ENCODE measurements around the gene PEDS1.
"Not testable (repeated sequence)": the region's sequence is repeated elsewhere in the genome, so short reads cannot be mapped to it uniquely, and the experiment has no call there.

The PEDS1 gene

GRCh38 chr20:50112512-50113419 is 40.8 kb downstream of the PEDS1 start, which contains the start of gene UBE2V1:
Gene UBE2V1 (minus strand): TSS chr20:50113150. CDS start chr20:50113128, 22 bp downstream.
- DNase-seq (ENCODE audit: low read depth), result peak; percentile 84

GRCh38 chr20:50111829-50112495 is 41.6 kb downstream of the PEDS1 start:
- no peak for DNase-seq (ENCODE audit: low read depth)

DNA sequence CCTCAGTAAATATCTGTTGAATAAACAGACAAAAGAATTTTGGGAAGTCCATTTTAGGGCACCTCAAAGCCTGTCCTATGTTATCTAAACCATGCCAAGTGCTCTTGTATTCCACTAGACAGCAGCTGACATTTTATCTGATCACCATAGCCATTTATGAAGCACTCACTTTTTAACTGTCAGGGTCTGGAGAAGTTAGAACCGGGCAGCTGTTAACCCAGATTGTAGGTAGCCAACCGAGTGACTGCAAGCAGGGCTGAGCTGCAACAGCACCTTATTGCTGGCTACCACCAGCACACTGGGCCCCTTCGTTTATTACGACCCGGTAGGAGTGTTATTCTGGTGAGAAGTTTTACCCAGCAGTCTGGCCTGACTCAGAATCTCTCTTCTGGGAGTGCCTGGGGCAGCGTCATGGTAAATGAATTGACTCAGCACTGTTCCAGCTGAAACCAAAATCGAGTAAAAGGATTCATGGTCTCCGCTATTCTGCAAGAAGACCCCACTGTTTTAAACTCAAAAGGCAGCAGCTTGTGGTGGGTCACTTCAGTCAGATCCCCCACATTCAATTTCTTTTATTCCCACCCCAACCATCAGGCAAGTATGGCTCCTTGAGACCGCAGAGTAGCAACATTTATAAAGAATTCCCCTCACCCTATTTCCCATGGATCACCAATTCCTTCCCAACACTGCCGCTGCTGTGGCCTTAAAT is 42.2 kb downstream of the PEDS1 start:
- DNase-seq (ENCODE audit: low read depth), result no peak

GRCh38 chr20:50110141-50111047 is 43.1 kb downstream of the PEDS1 start:
- DNase-seq (ENCODE audit: low read depth), result peak; percentile 12

- no peak for DNase-seq (ENCODE audit: low read depth)
These were observed 44.8 kb downstream of the PEDS1 start for GRCh38 chr20:50108556-50109235.

GRCh38 chr20:50107796-50108331 is 45.7 kb downstream of the PEDS1 start:
- DNase-seq (ENCODE audit: low read depth), result no peak

DNA sequence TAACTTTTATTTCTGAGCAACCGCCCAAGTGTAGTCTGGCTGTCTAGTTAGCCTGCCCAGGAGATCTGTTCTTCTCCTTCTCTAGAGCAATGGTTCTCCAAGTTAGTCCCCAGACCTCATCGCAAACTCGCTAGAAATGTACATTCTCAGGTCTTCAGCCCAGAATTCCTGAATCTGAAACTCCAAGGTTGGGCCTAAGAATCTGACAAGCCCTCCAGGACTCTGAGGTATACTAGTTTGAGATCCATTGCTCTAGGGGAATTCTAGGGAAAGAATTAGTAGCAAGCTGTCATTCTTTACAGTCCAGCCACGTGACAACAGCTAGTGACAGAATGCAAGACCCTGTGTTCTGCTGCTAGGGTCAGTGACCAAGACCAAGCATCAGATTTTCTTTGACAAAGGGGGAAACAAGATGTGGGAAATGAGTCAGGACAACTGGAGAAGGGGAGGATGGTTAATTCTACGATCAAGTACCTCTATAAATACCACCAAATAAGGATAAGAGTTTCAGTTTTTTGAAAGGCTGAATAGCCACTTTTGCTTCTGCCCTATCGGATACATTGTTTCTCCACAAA is 46.4 kb downstream of the PEDS1 start:
- DNase-seq (ENCODE audit: low read depth), result no peak

- not testable (repeated sequence) for DNase-seq (ENCODE audit: low read depth)
These were observed 46.9 kb downstream of the PEDS1 start for GRCh38 chr20:50106669-50107068.

All from stimulated activated CD8-positive, alpha-beta memory T cell treated with anti-CD3 and anti-CD28 coated beads, Interleukin-12 subunit alpha, Interleukin-12 subunit beta, amount 100 ng/mL, for 4 hours (primary cell).